Smooth muscle cell (in vitro differentiated cells): ENCODE measurements around the gene LRRC1. TPM values are rescaled to one million over a fixed set of nuclear protein-coding genes. Genes with fewer than 3 reads are reported as not detected.

ENCODE experiments used
- DNase-seq: peaks from one replicate; lab custom pipeline; 2025; ENCODE audit not compliant: unreplicated experiment; lab: John Stamatoyannopoulos, UW
- H2AFZ ChIP-seq: fragments of 200-600 bp; sonication (generic); 2 replicates; pipeline ENCODE4 v1.6.0; 2016; ENCODE audit warnings: antibody characterized with exemption, low read depth, mild to moderate bottlenecking
- H3F3A ChIP-seq: fragments of 200-600 bp; sonication (generic); 2 replicates; pipeline ENCODE4 v1.6.0; 2017; ENCODE audit warnings: antibody characterized with exemption, low read depth
- H3K27ac ChIP-seq: fragments of 200-600 bp; sonication (generic); 2 replicates; pipeline ENCODE4 v1.5.1; 2016; ENCODE audit warnings: low read depth, mild to moderate bottlenecking
- H3K27me3 ChIP-seq: fragments of 200-600 bp; sonication (generic); 2 replicates; pipeline ENCODE4 v1.6.1; 2016; ENCODE audit warnings: low read depth, mild to moderate bottlenecking
- H3K36me3 ChIP-seq: fragments of 200-600 bp; sonication (generic); 2 replicates; pipeline ENCODE4 v1.5.1; 2016; ENCODE audit warnings: low read depth
- H3K4me1 ChIP-seq: fragments of 200-600 bp; sonication (generic); 2 replicates; pipeline ENCODE4 v1.5.1; 2016; ENCODE audit warnings: low read depth
- H3K4me2 ChIP-seq: fragments of 200-600 bp; sonication (generic); 2 replicates; pipeline ENCODE4 v1.6.0; 2016; ENCODE audit warnings: mild to moderate bottlenecking
- H3K4me3 ChIP-seq: fragments of 200-600 bp; sonication (generic); 2 replicates; pipeline ENCODE4 v1.5.1; 2016; ENCODE audit warnings: mild to moderate bottlenecking
- H3K79me2 ChIP-seq: fragments of 200-600 bp; sonication (generic); 2 replicates; pipeline ENCODE4 v1.6.0; 2016; ENCODE audit warnings: low read depth, mild to moderate bottlenecking
- H3K9ac ChIP-seq: fragments of 200-600 bp; sonication (generic); 2 replicates; pipeline ENCODE4 v1.6.0; 2016; ENCODE audit warnings: low read depth
- H3K9me3 ChIP-seq: fragments of 200-600 bp; sonication (generic); replicated peaks from 2 replicates; pipeline ENCODE4 v1.5.1; 2016; ENCODE audit warnings: low read depth
- H4K20me1 ChIP-seq: fragments of 200-600 bp; sonication (generic); 2 replicates; pipeline ENCODE4 v1.6.0; 2016; ENCODE audit warnings: low read depth
- CTCF ChIP-seq: fragments of 200-600 bp; sonication (generic); IDR thresholded peaks from 2 replicates; pipeline ENCODE4 v1.5.1; 2017; ENCODE audit warnings: borderline replicate concordance, mild to moderate bottlenecking, antibody characterized with exemption; ENCODE audit not compliant: insufficient read depth, poor library complexity, severe bottlenecking
- WGBS: methylation state at CpG from one replicate; pipeline ENCODE4 v1.1.7; 2016; ENCODE audit warnings: low lambda C conversion rate; 5-methylcytosine and 5-hydroxymethylcytosine counted together
- polyA plus RNA-seq: library from polyadenylated mRNA; unstranded; fragments of >200 nt; fragmentation: Nextera tagmentation; extraction: Ambion mirVana; gene quantifications from 2 replicates; pipeline ENCODE4 v1.2.1, GENCODE V29; 2016
- total RNA-seq: library from RNA; depleted of rRNA; stranded (reverse); fragments of >200 nt; gene quantifications from 2 replicates; pipeline ENCODE4 v1.2.3, GENCODE V29; 2014

The LRRC1 gene
- total and polyA plus RNA-seq, 2 experiments from 2014 or later, result 11.8 to 19.9 TPM

- Histone ChIP-seq H3K4me3 (no peak overlapping the region), H2AFZ (no peak overlapping the region), H3K9ac (no peak overlapping the region), H3K36me3 (no peaks in the 10 kb centered on the region), H4K20me1 (no peaks in the 10 kb centered on the region), H3K27me3 (no peaks in the 10 kb centered on the region), H3K9me3 (no peaks in the 10 kb centered on the region), H3K27ac (no peak overlapping the region), H3K4me1 (no peaks in the 10 kb centered on the region), H3K79me2 (peaks cover 10% of the 10 kb centered on the region), H3F3A (no peaks in the 10 kb centered on the region), H3K4me2 (no peak overlapping the region)
- TF ChIP-seq CTCF, result no peak
- WGBS, result 56% methylated on average over 4 of the region's 4 CpGs
- no peak for DNase-seq
These were observed 84.8 kb downstream of the LRRC1 start for GRCh38 chr6:53879608-53880007.

- TF ChIP-seq CTCF, result no peak
- Histone ChIP-seq H3K27ac (no peak overlapping the region), H3K27me3 (no peaks in the 10 kb centered on the region), H3K4me2 (no peak overlapping the region), H3K36me3 (no peaks in the 10 kb centered on the region), H3F3A (no peaks in the 10 kb centered on the region), H4K20me1 (no peaks in the 10 kb centered on the region), H3K4me1 (no peaks in the 10 kb centered on the region), H3K79me2 (no peaks in the 10 kb centered on the region), H3K9me3 (no peaks in the 10 kb centered on the region), H3K4me3 (no peak overlapping the region), H2AFZ (no peak overlapping the region), H3K9ac (no peak overlapping the region)
- WGBS, result 83% methylated on average over 2 of the region's 2 CpGs
- no peak for DNase-seq
These were observed 92.5 kb downstream of the LRRC1 start for GRCh38 chr6:53887316-53887715.

GRCh38 chr6:53888931-53889330 is 94.1 kb downstream of the LRRC1 start:
- Histone ChIP-seq H3K79me2 (no peaks in the 10 kb centered on the region), H2AFZ (no peak overlapping the region), H3K9me3 (no peaks in the 10 kb centered on the region), H3K4me3 (no peak overlapping the region), H4K20me1 (no peaks in the 10 kb centered on the region), H3K4me1 (no peaks in the 10 kb centered on the region), H3K36me3 (no peaks in the 10 kb centered on the region), H3K4me2 (peak overlapping the region; percentile 38), H3F3A (no peaks in the 10 kb centered on the region), H3K27ac (peak overlapping the region; percentile 28), H3K27me3 (no peaks in the 10 kb centered on the region), H3K9ac (no peak overlapping the region)
- DNase-seq, result no peak
- no peak for TF ChIP-seq CTCF
- 6% methylated on average over 1 of the region's 1 CpG for WGBS

GRCh38 chr6:53889365-53889764 is 94.6 kb downstream of the LRRC1 start:
- Histone ChIP-seq H3K79me2 (no peaks in the 10 kb centered on the region), H3K36me3 (no peaks in the 10 kb centered on the region), H3K4me2 (peak overlapping the region; percentile 14), H3K4me1 (no peaks in the 10 kb centered on the region), H3K27me3 (no peaks in the 10 kb centered on the region), H3K9ac (no peak overlapping the region), H4K20me1 (no peaks in the 10 kb centered on the region), H3F3A (no peaks in the 10 kb centered on the region), H3K4me3 (no peak overlapping the region), H3K27ac (no peak overlapping the region), H3K9me3 (no peaks in the 10 kb centered on the region), H2AFZ (no peak overlapping the region)
- no peak for DNase-seq
- no peak for TF ChIP-seq CTCF
- WGBS, result 91% methylated on average over 1 of the region's 1 CpG
